NCI-H446 (cell line): ENCODE results near the gene DDIT4L.
"Not testable (repeated sequence)": the region's sequence is repeated elsewhere in the genome, so short reads cannot be mapped to it uniquely, and the experiment has no call there.

Experiments used
- DNase-seq, 2 experiments: peaks; one replicate each; lab custom pipeline; 2025; lab: John Stamatoyannopoulos, UW

DDIT4L gene

GRCh38 chr4:100166297-100167039 lies 23.8 kb downstream of the DDIT4L start:
- no peak for DNase-seq

- DNase-seq = no peak
These were observed 24.5 kb downstream of the DDIT4L start for GRCh38 chr4:100165809-100166208.

DNA sequence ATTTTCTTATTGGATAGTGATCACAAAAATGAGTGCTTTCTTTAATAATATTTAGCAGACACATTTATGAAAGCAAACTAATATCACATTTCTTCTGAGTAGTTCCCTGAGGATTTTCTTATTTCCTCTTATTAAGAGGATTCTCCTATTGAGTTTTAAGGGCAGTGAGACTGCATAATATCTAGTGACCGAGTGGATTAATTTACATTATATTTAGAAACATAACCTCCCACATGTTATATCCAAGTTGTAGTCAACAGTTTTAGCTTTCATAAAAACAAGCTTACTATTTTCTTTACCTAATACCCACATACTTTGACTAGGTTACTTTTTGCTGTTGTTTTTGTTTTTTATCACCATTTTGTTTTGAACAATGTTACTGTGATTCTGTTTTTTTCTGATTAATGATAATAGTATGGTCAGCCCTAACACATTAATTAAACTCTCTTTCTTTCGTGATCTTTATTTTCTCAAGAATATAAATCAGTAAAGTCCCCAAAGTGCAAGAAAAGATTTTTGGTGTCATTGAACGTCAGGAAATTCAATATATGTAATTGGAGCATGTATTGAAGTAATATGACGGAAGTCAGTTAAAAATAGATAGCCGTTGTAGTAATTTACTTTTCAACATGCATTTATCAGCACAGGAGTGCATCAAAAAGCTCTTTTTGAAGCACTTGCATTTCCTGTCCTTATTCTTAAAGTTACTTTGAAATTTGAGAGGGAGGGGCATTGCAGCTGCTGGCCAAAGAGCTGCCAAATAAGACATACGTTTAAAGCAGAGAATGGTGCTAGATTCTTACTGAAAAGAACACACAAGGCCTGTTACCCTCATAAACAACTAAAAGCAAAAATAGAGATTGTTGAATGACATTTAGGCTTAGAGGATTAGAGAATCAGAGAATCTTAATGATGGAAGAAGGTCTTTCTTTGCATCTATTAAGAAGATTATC lies 25.2 kb downstream of the DDIT4L start:
- DNase-seq = no peak

GRCh38 chr4:100162027-100162685 lies 28.1 kb downstream of the DDIT4L start:
- DNase-seq = no peak

- no peak for DNase-seq
These were observed 41.1 kb downstream of the DDIT4L start for GRCh38 chr4:100149190-100149589.

GRCh38 chr4:100147684-100148083 lies 42.6 kb downstream of the DDIT4L start:
- no peak for DNase-seq

GRCh38 chr4:100147198-100147597 lies 43.1 kb downstream of the DDIT4L start:
- DNase-seq = peak in 1 of 2 experiments; percentile 36

GRCh38 chr4:100146756-100147155 lies 43.5 kb downstream of the DDIT4L start:
- peak; percentile 48 to 91 for DNase-seq

GRCh38 chr4:100137320-100137719 lies 52.9 kb downstream of the DDIT4L start:
- not testable (repeated sequence) for DNase-seq
